A549 (cell line): Measurements from ENCODE around the gene ATF3.

Source experiments
- CBX8 ChIP-seq: fragments of 200-600 bp; sonication (generic); IDR thresholded peaks from 2 replicates; pipeline ENCODE4 v1.6.1; 2016
- CTCF ChIP-seq: fragments of >200 bp; sonication (Bioruptor Twin); formaldehyde crosslinking; IDR thresholded peaks from 3 replicates; pipeline ENCODE4 v1.5.1; 2016
- ELK1 ChIP-seq: fragments of 150-350 bp; IDR thresholded peaks from 2 replicates; pipeline ENCODE4 v1.6.1; 2014; ENCODE audit warnings: low read depth, mild to moderate bottlenecking, low read length
- EP300 ChIP-seq, 2 experiments: fragments of >200 bp; sonication (Bioruptor Twin); formaldehyde crosslinking; IDR thresholded peaks; 2 replicates in 1 of 2; 3 replicates in 1 of 2; pipeline ENCODE4 v1.6.1; 2016 to 2017
- JUNB ChIP-seq: fragments of >200 bp; sonication (Bioruptor Twin); formaldehyde crosslinking; IDR thresholded peaks from 2 replicates; pipeline ENCODE4 v1.6.1; 2016
- POLR2A ChIP-seq: IDR thresholded peaks from 2 replicates; pipeline ENCODE4 v1.6.1; 2012; ENCODE audit warnings: mild to moderate bottlenecking, low read length
- ZFP36 ChIP-seq: fragments of 450-650 bp; IDR thresholded peaks from 2 replicates; pipeline ENCODE4 v1.6.1; 2014; ENCODE audit warnings: borderline replicate concordance; ENCODE audit not compliant: partially characterized antibody

GRCh38 chr1:212566522-212567479, 41.8 kb upstream of the ATF3 start:
- no peak for TF ChIP-seq CTCF
- TF ChIP-seq JUNB, result 0 out of 2 replicates have a peak, but pooled peaks have one; percentile 27
- no peak for TF ChIP-seq ELK1
- TF ChIP-seq CBX8, result no peak
- no peak for TF ChIP-seq EP300 (IDR thresholded peaks at IDR 0.05)
- no peak for TF ChIP-seq ZFP36
- TF ChIP-seq POLR2A, result no peak
